AG20443 (cell line): Measurements from ENCODE around the gene S100A7.
"Not testable (repeated sequence)": the region's sequence is repeated elsewhere in the genome, so short reads cannot be mapped to it uniquely, and the experiment has no call there.

Source experiments
- DNase-seq: peaks from one replicate; pipeline ENCODE4 v3.0.0; 2012; ENCODE audit warnings: low spot score, mixed read lengths

Gene S100A7

DNA sequence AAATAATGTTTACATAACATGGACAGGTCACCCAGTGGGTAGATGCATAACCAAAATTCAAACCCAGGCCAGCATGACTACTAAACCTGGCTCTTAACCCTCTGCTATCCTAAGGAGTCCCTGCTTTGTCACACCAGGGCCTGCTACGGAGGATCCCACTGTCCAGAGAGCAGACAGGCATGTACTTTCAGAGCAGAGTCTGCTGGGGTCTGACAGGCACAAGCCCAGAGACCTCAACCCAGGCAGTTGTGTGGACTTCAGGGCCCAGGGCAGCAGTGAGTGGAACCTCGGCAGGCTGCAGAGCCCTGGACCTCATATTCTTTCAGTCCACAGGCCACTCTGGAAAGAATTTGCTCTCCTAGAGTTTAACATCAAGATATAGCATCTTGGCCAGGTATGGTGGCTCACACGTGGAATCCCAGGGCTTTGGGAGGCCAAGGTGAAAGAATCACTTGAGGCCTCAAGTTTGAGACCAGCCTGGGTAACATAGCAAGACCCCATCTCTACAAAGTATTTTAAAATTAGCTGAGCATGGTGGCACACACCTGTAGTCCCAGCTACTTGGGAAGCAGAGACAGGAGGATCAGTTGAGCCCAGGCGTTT lies 16.1 kb upstream of the S100A7 start:
- DNase-seq, result no peak

DNA sequence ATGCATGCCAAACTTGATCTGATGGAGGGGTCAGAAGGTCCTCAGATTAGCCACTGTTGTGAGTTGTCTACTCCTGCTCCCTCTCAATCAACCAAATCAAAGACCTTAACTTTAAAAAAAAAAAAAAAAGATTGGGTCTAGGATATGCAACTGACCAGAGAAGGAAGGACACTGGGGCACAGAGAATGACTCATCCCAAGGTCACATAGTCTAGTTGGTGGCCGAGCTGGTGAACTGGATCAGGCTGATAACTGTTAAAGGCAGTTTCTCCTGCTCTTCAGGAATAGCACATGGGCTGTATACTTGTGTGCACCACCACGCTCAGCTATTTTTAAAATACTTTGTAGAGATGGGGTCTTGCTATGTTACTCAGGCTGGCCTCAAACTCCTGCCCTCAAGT lies 14.8 kb upstream of the S100A7 start:
- DNase-seq, result no peak

DNA sequence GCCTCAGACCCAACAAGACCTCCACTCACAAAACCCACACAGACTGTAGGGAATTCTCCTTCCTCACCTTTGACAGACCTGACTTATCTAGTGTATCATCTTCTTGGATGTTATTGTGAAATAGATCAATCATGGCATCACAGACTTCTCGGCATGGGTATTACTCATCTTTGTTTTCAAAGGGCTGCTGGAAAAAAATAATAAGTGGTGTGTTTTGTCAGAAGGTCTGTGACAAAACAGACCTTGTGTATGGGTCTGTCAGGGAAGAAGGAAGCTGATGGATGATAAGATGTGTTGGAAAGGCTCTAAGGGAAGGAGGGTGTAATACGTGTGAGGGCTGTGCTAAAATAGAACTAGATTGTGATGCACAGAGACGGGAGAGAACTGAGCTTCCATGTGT lies 13.9 kb upstream of the S100A7 start:
- DNase-seq, result no peak

DNA sequence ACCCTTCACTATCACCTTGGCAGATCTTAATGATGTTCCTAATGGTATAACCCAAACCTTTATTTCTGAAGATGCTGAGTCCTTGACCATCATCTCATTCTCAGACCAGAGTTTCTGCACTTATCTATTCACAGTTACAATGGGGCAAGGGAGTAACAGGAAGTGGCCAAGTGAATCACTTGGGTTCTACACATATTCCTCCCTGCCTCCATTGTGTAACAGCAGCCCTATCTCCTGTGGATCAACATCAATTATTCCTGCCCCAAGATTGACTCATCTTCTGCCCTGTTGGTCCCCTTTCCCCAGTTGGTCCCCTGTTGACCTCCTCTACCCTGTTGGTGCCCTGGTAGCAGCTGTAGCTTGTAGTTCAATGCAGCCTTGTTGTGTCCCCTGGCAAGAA lies 10.3 kb upstream of the S100A7 start:
- no peak for DNase-seq

DNA sequence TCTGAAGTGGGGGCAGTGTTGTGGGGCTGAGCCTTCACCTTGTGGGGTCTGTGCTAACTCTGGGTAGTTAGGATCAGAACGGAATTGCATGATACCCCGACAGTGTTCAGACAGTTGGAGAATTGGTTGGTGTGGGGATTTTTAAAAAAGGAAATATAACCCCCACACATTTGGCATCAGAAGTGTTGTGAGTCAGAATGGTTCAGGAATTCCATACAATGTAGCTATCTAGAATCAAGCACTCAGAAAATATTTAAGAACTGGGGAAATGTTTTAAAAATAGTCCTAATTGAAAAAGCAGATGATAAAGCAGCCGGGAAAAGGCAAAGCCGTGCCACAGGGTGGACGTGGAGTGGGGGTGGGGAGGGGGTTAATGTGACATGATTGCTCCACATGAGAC lies 6.5 kb upstream of the S100A7 start:
- DNase-seq, result no peak

DNA sequence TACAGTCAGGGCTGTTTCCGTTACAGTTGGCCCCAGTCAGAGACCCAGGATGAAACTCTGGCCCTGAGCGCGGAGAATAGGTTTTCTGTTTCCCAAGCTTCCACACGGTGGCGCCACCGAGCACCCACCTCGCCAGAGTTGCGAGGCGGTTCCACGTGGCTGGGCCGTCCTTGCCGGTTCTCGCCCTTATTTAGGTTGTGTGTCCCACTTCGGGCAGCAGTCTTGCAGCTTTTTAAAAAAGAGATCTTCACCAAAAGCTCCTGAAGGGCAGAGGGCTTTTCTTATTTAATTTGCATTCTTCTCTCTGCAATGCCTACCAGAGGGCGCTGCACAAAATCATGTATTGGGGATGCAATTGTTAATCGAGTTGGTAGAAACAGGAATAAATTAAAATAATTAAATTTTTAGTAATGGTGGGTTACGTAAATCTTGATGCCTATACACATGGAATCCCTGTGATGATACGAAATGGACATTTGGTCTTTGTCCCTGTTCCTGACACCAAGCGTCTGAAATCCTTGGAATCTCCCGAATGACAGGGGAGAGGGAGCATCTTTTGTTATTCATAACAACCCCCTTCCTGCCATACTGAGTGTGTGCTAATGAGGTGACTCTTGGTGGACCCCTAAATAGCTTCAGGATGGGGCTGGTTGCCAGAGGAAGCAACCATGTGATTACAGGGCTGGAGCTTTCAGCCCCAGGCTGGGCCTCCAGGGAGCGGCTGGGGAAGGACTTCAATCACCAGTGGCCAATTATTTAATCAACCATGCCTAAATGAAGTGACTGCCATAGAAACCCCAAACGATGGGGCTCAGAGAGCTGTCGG lies 5.6 kb upstream of the S100A7 start:
- DNase-seq, result peak; percentile 81

DNA sequence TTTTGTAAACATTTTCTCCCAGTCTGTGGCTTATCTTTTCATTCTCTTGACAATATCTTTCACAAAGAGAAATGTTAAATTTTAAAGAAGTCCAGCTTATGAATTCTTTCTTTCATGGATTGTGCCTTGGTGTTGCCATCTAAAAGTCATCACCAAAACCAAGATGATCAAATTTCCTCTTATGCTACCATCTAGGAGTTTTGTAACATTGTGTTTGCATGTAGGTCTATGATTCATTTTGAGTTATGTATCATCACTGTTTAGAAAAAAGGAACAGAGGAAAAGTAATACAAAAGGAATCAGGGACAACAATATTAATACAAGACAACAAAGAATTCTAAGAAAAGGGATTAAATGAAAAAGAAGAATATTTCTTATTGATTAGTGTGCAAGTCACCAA lies 2.3 kb upstream of the S100A7 start:
- not testable (repeated sequence) for DNase-seq

DNA sequence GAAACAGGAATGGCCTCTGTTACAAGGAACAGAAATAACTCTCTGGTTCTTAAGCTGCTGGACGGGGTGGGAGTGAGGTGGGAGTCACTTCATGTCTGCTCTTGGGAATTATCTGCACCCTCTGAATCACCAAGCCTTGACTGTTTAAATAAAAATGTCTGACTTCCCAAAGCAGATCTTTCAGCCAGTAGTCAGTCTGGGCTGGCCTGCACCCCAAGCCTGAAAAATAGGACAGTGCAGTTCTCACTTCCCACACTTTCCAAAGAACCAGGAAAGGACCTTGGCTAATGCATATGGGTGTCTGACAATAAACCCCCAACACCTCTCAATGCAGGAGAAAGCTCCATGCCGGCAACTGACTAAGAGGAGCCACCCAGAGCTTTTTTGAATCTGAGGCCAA lies 796 bp downstream of the S100A7 start:
- DNase-seq, result no peak

DNA sequence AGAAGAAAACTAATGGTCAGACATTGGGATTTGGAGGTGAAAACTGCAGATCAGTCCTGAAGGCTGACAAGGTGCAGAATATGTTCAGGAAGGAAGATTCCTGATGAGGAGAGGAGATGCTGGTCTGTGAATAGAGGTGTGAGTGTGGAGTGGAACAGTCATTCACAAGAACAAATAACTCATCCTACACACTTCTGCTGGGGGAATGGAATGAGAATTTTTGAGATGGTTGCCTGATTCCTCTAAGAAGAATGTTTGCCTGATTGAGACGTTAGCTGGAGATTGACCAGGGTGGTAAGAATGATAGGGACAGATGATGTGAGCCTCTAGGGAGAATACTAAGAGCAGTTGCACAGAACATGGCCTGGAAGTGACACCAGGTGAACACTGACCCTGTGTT lies 4.1 kb downstream of the S100A7 start:
- DNase-seq, result no peak

DNA sequence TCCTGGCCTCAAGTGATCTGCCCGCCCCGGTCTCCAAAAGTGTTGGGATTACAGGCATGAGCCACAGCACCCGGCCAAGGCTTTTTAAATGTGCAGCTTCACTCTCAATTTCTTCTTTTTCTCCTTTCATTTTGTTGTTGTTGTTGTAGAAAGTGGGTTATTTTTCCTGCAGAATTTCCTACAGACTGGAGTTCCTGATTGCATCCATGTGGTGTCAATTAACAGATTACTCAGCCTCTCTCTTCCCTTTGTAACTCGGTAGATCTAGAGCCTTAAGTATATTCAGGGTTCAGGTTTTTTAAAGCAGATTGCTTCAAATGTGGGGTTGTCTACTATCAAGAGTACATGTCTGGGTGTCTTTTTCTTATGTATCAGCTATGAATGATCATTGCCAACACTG lies 11.6 kb downstream of the S100A7 start:
- DNase-seq, result not testable (repeated sequence)

DNA sequence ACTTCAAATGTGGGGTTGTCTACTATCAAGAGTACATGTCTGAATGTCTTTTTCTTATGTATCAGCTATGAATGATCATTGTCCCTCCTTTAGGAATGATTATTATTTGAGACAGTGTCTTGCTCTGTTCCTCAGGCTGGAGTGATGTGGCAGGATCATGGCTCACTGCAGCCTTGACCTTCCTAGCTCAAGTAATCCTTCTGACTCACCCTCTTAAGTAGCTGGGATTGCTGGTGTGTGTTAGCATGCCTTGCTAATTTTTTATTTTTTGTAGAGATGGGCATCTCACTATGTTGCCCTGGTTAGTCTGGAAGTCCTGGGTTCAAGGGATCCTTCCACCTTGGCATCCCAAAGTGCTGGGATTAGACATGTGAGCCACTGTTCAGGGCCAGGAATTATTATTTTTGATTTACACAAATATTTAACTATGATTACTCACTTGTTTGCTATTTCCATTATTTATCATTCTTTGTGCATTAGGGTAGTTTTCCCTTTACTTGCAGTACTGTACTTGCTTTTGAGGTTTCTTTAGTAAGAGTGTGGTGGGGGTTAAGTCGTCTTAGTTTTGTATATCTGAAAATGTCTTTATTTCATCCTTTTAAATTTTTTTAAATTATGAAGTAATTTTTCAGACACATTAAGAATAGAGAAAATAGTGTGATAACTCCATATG lies 12.8 kb downstream of the S100A7 start:
- no peak for DNase-seq

DNA sequence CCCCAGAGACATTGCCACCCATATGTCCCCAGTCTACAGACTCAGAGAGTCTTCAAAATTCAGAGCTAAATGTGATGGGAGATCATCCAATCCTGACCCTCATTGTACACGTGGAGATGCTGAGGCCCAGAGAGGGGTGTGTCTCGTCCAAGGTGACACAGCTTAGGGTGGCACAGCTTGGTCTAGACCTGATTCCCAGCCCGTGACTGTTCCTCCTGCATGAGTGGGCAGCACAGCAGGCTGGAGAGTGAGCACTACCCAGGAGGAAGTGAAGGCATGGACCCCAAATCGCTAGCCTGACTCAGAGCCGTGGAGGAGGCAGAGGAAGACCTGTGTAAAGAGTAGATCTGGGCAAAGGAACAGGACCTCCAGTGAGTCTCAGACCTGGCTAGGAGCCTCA lies 16.4 kb downstream of the S100A7 start:
- DNase-seq, result no peak

DNA sequence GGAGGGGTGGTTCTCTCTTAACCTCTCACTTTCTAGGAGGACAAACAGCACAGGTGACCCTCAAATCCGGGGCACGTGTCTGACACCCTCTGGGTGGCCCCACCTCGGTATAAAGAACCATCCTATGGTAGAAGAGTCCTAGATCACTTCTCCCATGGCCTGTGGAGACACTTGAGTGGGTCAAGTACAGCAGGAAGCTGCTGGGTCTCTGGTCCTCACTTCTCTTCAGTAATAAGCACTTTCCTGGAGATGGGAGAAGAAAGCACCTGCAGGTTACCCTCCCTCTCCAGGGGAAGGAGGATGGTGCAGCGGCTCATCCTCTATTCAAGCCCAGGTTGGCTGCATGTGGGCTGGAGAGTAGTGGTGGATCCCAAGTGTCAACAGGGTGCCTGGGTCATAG lies 17.0 kb downstream of the S100A7 start:
- no peak for DNase-seq

DNA sequence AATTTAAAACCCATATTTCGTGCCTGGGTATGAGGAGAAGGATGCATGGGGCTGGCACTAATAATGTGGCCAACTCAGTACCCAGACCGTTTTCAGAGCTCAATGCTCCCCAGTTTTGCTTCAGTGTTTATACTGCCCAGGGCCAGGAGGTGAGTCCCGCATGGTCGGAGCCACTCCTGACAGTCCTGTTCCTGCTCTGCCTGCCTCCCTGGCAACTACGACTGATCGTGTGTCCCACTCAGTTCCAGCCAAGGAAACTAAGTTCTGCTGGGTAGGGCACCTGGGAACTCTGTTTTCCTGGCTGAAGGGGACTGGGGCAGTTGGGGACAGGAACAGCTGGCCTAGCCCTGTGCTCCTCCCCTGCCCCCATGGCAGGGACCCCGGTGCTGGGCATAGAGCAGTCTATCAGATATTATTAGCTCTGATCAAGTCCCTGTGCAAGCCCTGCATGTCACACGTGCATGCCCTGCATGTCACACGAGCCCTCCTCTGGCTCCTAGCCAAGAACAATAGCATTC lies 19.2 kb downstream of the S100A7 start:
- no peak for DNase-seq

DNA sequence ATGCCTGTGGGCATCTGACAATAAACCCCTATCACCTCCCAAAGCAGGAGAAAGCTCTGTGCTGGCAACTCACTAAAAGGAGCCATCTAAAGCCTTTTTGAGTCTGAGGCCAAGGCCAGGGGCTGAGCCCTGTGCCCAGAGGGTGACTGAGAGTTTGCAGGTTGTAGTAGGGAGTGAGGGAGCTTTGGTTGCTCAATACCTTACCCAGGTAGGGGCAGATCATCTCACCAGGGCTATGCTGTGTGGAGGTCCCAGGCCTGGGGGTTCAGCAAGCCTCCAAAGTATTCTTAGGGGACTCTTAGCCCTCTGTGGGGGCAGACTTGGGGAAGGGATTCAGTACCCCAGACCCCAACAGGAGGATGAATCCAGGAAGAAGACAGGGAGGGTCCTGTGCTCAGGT lies 21.2 kb downstream of the S100A7 start:
- no peak for DNase-seq

DNA sequence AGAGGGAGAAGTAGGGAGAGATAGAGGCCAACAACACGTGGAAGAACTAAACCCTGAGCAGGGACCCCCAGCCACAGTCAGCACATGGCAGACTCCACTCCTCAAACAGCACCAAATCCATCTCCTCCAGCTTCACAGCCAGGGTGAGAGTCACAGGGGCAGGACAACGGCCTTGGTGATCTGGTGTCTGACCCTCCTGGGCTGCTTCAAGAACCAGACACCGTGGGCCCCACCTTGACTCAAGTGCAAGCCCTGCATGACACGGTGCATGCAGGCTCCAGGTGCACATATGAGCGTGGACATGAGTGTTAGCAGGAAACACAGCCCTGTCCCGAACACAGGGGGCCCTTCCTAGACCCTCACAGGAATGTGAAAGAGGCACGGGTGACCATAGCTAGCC lies 21.9 kb downstream of the S100A7 start:
- no peak for DNase-seq

DNA sequence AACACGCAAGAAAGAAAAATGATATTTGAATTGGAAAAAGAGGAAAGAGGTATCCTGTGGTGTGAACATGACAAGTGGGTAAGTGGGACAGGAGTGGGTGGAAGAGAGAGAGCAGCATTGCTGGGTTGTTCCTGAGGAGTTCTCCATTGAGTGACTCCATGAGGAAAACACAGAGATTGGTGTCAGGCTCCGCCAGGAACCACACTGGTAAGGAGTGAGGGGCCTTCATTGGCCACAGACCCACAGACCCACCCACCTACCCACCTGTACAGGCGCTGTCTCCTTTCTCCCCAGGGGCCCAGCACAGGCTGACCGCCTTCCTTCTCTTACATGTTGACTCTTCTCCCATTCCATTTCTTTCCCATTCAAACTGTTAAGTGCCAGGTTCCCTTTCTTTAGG lies 23.2 kb downstream of the S100A7 start:
- no peak for DNase-seq

DNA sequence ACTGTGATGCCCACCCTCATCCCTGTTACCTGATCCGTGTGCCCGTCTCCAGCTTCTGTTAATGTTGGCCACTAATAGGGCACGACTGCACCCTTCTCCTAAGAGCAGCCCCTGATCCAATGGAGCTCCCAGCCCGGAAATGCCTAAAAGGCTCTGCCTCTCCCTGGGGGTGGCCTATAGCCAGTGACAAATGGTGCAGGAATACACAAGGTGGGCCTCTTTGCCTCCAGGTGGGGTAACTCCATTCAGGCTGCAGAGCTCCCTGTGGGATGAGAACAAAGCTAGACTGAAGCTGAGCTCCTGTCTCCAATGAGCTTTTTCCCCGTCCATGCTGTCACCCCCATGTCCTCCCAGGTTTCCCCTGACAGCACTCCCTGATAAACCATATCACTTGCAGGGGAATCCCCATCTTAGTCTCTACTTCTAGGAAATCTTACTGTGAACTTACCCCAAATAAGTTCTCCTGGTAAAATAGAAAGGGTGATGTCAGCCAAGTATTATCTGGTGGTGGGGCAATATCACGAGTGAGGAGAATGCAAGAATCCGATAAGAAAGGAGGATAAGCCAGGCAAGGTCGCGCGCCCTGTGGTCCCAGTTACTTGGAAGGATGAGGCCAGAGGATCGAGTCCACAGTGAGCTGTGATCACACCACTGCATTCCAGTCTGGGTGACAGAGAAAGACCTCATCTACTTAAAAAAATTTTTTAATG lies 25.6 kb downstream of the S100A7 start:
- DNase-seq, result no peak

DNA sequence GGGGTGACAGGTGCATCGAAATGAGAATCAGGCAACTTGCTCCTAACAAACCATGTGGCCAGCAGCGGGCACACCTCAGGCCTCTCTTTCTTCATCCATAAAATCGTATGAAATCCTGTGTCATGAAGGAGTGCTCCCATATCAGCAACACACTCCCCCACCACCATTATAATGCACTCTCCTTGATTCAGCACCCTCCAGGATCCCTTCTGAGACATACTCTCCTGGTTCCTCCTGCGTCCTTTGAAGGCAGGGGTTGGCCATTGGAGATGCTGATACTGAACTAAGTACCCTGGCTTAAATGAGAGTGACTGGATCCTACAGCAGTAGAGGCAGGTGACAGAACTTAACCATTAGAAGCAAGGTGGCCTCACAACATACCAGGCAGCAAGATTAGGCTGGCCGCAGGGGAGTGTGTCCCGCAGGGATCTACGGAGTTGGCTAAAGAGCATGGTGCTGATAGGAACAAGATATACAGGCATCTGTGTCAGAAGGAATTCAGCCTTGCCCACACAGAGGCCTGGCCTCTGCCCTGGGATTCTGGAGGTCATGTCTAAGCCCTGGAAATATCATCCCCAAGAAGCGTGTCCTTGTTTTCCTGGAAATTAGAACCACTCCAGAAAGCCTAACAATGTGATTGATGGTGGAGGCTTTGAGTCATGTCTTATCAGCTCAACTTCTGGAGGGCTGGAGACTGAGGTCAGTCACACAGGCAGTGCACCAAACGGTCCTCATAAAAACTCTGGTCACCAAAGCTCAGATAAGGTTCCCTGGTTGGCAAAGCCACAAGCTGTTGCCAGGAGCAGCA lies 27.4 kb downstream of the S100A7 start:
- DNase-seq, result peak; percentile 4

DNA sequence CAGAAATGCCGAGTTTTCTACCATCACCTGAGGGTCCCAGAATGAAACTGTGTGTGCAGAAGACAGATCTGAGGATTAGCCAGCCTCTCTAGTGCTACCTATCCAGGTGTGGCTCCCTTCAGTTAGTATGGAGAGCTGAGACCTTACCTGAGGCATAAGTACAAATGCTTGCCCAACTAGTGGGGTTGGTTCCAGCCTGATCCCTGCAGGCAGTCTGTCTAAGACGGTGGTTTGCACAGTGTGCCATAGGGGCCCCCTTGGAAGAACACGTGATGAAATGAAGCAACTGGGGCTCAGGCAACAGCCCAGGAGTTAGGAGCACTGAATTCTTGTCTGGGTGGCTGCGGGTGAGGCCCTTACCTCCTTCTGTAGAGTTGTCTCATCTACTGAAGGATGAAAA lies 28.5 kb downstream of the S100A7 start:
- DNase-seq, result peak; percentile 2

DNA sequence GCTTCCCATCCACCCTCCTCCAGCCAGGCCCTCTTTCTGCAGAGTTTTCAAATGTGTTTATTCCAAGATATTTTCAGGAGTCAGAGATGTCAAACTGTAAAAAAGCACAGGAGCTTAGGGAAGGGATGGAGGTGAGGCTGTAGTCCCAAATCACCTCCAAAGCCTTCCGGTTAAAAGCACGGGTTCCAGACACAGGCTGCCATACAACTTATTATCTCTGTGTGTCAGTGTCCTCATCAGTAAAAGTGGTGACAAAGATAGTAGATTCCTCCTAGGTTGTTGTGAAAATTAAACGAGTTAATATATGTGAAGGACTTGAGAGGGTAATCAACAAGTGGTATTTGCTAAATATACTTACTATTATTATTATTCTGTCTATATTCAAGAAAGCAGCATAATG lies 29.0 kb downstream of the S100A7 start:
- no peak for DNase-seq

DNA sequence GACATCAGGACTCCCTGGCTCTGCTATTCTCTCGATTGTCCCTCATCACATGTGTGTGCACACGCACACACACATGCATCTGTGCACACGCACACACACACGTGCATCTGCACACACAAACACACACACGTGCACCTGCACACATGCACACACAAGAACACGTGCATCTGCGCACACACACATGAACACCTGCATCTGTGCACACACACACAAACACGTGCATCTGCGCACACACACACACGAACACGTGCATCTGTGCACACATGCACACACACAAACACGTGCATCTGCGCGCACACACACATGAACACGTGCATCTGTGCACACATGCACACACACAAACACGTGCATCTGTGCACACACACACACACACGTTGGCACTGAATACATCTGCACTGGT lies 29.4 kb downstream of the S100A7 start:
- no peak for DNase-seq
